Fibroblast of villous mesenchyme (primary cell): ENCODE measurements around the gene CNTNAP4. TPM values are rescaled to one million over a fixed set of nuclear protein-coding genes. Genes with fewer than 3 reads are reported as not detected.

Source experiments
- DNase-seq: peaks from one replicate; pipeline ENCODE4 v3.0.0-alpha.2; 2010; ENCODE audit warnings: low read depth
- H3K4me3 ChIP-seq: 2 replicates; pipeline ENCODE4 v1.5.1; 2011; ENCODE audit warnings: low read depth, mild to moderate bottlenecking, low read length
- CTCF ChIP-seq: IDR thresholded peaks from 2 replicates; pipeline ENCODE4 v1.5.1; 2012; ENCODE audit warnings: low read depth, mild to moderate bottlenecking, low read length; ENCODE audit not compliant: insufficient read depth
- total RNA-seq: library from RNA; depleted of rRNA; stranded (reverse); fragments of >200 nt; gene quantifications from 2 replicates; pipeline ENCODE4 v1.2.3, GENCODE V29; 2012

The CNTNAP4 gene
- total RNA-seq, 1 donor: not detected

GRCh38 chr16:76385601-76386230 lies 108.5 kb downstream of the CNTNAP4 start:
- TF ChIP-seq CTCF: no peak
- DNase-seq: no peak
- no peak overlapping the region for H3K4me3 ChIP-seq

- H3K4me3 ChIP-seq: no peak overlapping the region
- TF ChIP-seq CTCF: no peak
- DNase-seq: peak; percentile 1
Measured at GRCh38 chr16:76386784-76387183, 109.6 kb downstream of the CNTNAP4 start.

- DNase-seq: no peak
- no peak overlapping the region for H3K4me3 ChIP-seq
- no peak for TF ChIP-seq CTCF
Measured at GRCh38 chr16:76387994-76388393, 110.8 kb downstream of the CNTNAP4 start.

GRCh38 chr16:76389126-76389525 lies 111.9 kb downstream of the CNTNAP4 start:
- DNase-seq: no peak
- no peak overlapping the region for H3K4me3 ChIP-seq
- no peak for TF ChIP-seq CTCF

GRCh38 chr16:76390476-76390875 lies 113.3 kb downstream of the CNTNAP4 start:
- H3K4me3 ChIP-seq: no peak overlapping the region
- DNase-seq: no peak
- TF ChIP-seq CTCF: no peak

GRCh38 chr16:76396977-76397376 lies 119.8 kb downstream of the CNTNAP4 start:
- no peak for TF ChIP-seq CTCF
- H3K4me3 ChIP-seq: no peak overlapping the region
- DNase-seq: no peak

- no peak for TF ChIP-seq CTCF
- H3K4me3 ChIP-seq: no peak overlapping the region
- no peak for DNase-seq
Measured at GRCh38 chr16:76409706-76410105, 132.5 kb downstream of the CNTNAP4 start.
